ENCODE results near the gene SLC13A3.

The SLC13A3 gene

DNA sequence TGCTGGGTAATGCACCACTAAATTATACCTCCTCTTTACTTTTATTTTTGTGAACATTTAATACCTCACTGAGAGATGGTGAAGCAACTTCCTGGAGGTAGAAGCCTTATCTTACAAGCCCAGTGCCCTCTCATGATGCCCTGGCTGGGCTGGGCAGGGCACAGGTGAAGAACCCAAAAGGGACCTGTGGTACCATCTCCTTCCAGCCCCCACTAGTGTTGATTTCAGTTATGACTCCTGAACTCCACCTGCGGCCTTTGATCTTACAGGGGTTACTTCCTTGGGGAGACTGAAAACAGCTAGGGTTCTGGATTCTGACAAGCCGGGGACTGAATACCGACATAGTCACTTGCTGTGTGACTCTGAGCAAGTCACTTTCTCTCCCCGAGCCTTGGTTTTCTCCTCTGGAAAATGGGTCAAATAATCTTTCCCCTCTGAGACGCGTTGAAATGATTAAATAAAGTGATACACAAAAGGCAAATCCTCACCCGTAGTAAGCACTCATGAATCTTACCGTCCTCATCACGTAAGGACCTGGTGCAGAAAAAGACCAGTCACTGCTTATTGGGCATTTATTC lies 1.2 kb downstream of the SLC13A3 start:
- DNase-seq = no peak

GRCh38 chr20:46649650-46649949 lies 1.7 kb downstream of the SLC13A3 start:
- DNase-seq = no peak

DNA sequence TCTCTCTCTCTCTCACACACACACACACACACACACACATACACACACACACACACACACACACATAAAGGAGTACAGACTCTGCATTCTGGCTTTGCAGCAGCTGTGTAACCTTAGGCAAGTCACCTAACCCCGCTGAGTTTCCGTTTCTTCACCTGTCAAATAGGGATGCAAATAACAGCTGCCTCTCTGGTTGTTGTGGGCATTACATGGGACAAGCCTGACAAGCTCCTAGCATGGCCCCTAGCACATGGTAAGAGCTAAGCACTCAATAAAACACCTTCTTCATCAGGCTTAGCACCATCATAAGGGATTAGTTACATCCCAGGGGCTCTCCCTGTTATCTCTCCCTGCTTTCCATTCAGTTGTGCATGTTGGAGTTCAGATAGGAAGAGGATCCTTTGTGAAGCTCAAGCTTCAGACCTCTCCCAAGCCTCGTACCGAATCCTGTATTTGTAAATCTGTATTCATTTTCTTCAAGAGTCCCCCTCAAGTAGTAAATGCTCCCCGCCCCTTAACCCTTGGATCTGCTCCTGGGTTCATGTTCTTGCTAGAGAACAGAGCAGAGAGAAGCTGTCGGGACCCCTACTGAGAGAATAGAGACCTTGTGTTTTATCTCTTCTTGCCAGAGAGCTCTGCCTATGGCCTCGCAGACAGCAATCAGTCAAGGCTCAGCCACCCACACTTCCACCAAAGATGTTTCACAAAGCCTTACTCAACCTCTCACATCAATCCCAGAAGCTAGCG lies 2.2 kb downstream of the SLC13A3 start:
- no peak for DNase-seq

DNA sequence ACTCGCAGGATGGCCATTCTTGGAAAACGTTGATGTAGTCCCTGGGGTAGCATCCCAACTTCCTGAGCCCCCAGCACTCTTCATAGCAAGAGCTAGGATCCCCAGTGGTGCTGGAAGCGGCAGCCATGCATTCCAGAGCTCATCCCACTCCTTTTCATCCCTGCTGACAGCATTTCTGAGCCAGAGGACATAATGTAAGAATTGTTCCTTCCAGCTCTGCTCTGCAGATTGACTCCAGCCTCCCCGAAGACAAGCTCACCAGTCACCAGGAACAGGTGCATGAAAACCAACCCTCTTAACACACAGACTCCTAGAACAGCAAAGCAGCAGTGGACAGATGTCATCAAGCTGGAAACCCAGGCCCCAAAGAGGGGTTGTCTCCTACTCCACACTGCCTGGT lies 3.8 kb downstream of the SLC13A3 start:
- DNase-seq = no peak

DNA sequence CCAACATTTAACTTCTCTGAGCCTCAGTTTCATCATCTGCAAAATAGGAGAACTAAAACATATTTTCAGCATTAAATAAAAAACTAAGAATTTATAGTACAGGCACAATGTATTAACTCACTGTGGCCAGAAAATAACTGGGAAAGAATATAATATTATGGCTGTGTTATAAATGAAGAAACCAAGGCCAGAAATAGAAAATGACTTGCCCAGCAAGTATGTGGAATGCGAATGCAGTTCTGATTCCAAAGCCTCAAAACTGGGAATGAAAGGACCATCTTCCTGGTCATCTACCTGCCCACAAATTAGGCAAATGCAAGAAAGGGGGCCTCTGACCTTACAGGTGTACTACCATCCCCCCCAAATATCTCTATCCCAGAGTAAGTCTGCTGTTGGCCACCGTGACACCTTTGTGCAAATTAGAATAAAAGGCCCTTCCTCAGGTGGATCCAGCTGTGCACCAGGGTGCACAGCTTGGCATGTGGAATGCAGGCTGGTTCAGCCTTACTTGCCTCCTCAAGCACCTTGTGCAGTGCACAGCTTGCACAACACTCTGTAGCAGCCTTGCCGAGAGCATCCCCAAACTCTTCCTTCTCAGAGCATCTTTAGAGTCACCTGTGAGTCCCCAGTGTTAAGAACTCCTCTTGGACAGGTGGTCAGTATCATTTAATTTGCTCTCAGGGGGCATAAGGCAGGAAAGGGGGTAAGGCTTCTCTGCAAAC lies 4.4 kb downstream of the SLC13A3 start:
- no peak for DNase-seq

GRCh38 chr20:46646122-46646521 lies 5.1 kb downstream of the SLC13A3 start:
- DNase-seq = no peak

DNA sequence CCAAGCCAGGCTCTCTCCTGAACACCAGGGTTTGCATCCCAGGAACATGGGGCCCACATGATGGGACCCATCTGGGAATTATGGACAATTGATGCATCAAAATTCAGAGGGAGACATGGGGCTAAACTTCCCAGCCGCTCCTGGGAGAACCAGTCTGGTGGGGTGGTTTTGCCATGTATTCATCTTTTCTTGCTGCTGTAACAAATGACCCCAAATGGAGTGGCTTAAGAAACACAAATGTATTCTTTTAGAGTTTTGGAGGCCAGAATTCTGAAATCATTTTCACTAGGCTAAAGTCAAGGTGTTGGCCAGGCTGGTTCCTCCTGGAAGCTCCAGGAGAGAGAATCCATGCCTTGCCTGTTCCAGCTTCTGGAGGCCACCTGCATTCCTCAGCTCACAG lies 6.5 kb downstream of the SLC13A3 start:
- no peak for DNase-seq

GRCh38 chr20:46644160-46644559 lies 7.1 kb downstream of the SLC13A3 start:
- no peak for DNase-seq

- DNase-seq = no peak
Observed at GRCh38 chr20:46642969-46643343, 8.3 kb downstream of the SLC13A3 start.

DNA sequence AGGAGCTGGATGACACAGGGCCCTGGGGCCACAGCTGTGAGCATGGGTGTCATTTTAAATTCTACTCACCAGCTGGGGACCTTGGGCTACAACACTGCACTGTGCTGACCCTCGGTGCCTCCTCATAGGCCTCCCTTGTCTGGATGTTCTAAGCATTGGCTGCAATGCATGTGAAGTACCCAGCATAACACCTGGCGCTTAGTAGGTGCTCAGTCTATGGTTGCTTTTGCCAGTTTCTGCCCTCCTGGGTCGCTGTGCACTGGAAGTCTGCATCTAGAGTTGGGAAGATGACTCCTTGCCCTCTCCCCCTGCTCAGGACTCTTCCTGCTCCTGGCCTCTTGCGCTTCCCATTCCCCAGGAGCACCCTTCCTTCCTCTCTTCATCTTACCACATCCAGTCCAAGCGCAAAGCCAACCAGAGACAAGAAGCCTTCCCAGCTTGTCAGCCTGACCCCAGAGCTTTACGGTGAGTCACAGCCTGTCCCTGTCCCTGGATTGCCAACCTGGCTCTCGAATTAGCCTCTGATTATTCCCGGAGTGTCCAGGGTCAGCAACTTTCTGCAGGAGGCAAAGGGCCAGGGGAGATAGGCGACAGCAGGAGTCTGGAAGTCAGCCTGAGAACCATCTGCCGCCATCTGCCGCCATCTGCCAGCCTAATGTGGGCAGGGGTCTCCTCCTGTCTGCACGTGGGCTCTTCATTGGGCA lies 8.8 kb downstream of the SLC13A3 start:
- no peak for DNase-seq

DNA sequence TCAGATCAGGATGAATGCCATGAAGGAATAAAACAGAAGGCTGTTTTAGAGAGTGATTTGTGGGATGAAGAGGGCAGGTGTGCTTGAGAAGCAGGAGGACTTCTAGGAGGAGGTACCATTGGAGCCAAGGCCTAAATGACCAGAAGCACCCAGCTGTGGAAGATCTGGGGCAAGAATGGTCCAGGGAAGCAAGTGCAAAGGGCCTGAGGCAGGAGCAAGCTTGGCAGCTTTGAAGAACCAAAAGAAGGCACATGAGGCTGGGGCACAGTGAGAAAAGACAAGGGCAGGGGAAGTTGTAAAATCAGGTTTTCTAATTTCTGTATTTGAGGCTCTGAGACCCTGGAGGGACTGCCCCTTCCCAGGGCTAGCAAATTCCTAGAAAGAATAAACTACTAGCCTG lies 9.8 kb downstream of the SLC13A3 start:
- no peak for DNase-seq

DNA sequence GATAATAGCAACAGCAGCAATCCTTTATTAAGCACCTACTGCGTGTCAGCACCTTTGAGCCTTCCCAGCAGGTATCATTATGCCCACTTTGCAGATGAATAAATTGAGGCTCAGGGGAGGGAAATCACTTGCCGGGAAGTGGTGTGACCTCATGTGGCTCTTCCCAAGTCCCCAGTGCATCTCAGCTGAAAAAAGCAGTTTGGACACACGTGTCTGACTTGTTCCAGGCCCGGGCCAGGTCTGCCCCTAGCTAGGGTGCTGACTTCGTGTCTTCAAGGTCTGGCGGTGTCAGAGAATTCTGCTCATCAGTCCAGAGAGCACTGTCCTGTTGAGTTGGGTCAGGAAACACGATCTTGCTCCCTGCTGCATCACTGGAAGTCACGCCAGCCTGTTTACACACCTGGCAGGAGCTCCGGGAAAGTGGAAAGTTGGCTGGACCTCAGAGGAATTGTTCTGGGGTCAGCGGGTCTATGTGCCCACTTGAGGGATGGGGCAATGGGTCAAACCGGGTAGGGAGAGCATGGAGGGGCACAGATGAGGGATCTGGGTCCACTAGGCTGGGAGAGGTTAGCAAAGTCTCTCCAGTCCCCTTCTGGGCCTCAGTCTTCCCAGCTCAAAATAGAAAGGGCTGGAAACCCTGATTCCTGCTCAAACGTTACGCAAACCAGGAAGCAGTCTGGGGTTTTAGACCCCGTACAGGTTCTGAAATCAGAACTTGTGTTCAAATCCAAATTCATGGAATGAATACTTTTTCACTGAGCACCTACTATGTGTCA lies 10.5 kb downstream of the SLC13A3 start:
- no peak for DNase-seq

GRCh38 chr20:46640044-46640443 lies 11.2 kb downstream of the SLC13A3 start:
- no peak for DNase-seq

GRCh38 chr20:46639587-46639986 lies 11.7 kb downstream of the SLC13A3 start:
- DNase-seq = no peak

GRCh38 chr20:46638898-46639274 lies 12.4 kb downstream of the SLC13A3 start:
- no peak for DNase-seq

GRCh38 chr20:46638134-46638897 lies 12.9 kb downstream of the SLC13A3 start:
- DNase-seq = no peak

GRCh38 chr20:46637427-46638133 lies 13.7 kb downstream of the SLC13A3 start:
- DNase-seq = no peak

DNA sequence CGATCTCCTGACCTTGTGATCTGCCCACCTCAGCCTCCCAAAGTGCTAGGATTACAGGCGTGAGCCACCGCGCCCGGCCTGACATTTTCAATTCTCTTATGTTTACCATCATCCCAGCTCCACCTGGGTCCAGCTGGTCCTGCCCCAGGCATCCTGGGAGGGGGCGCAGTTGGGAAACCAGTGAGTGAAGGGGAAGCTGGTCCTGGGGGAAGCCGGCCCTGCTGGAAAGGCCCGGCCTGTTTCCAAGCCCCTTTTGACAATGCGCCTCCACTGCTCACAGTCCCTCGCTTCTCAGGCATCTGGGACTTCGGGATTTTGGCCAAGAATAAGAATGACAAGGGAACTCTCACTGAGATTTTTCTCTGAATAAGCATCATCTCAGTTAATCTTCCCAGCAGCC lies 14.2 kb downstream of the SLC13A3 start:
- no peak for DNase-seq

GRCh38 chr20:46636514-46636913 lies 14.7 kb downstream of the SLC13A3 start:
- DNase-seq = no peak

GRCh38 chr20:46635514-46636136 lies 15.6 kb downstream of the SLC13A3 start:
- DNase-seq = no peak

DNA sequence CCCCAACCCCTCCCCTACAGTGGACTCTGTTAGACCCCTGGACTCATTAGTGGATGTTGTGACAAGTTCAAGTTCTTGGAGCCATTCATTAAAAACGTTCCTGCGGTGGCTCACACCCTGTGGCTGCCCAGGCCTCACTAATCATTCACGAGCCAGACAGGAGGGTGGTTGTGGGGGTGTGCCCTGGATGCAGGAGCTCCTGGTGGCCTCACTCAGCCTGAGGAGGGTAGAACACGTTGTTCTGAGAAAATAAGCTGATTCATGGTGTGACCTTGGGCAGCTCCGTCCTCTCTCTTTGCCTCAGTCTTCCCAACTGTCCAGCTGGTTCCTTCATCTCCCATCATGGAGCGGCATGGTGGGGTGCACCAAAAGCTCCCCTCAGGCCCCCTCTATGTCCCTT lies 16.7 kb downstream of the SLC13A3 start:
- DNase-seq = no peak

Data from CD4-positive, alpha-beta T cell treated with Interleukin-4 for 1 hour (primary cell).